Kidney glomerular epithelial cell (primary cell): Measurements from ENCODE around the gene HFM1.

ENCODE experiments used
- DNase-seq: peaks from one replicate; lab custom pipeline; 2025; lab: John Stamatoyannopoulos, UW

The HFM1 gene

GRCh38 chr1:91243171-91243570 lies 161.5 kb downstream of the HFM1 start:
- no peak for DNase-seq

GRCh38 chr1:91234181-91234580 lies 170.5 kb downstream of the HFM1 start:
- DNase-seq = no peak

- DNase-seq = no peak
Observed at GRCh38 chr1:91226741-91227140, 177.9 kb downstream of the HFM1 start.

- no peak for DNase-seq
Observed at GRCh38 chr1:91224878-91225277, 179.8 kb downstream of the HFM1 start.

- no peak for DNase-seq
Observed at GRCh38 chr1:91221017-91221416, 183.6 kb downstream of the HFM1 start.

GRCh38 chr1:91217911-91218310 lies 186.7 kb downstream of the HFM1 start:
- DNase-seq = no peak
